Large intestine (tissue), 3 donors: ENCODE results near the gene ARMH3. TPM values are rescaled to one million over a fixed set of nuclear protein-coding genes. Genes with fewer than 3 reads are reported as not detected.
A peak's percentile ranks its signal among the peaks of the same experiment; 100 is the strongest.

Experiments used
- DNase-seq, 2 donors: peaks; one replicate each; pipeline versions ENCODE4 v3.0.0 to v3.0.0-alpha.2; 2013
- H3K27ac ChIP-seq: one replicate; pipeline ENCODE4 v1.5.1; 2013; ENCODE audit warnings: low read length
- H3K27me3 ChIP-seq: 2 replicates; pipeline ENCODE4 v1.6.1; 2013; ENCODE audit warnings: low read length; ENCODE audit not compliant: control insufficient read depth, insufficient read depth
- H3K36me3 ChIP-seq: 2 replicates; pipeline ENCODE4 v1.6.1; 2013; ENCODE audit warnings: low read length; ENCODE audit not compliant: control insufficient read depth, insufficient read depth
- H3K4me1 ChIP-seq: one replicate; pipeline ENCODE4 v1.6.1; 2013; ENCODE audit warnings: low read length; ENCODE audit not compliant: control insufficient read depth, insufficient read depth
- H3K4me3 ChIP-seq: one replicate; pipeline ENCODE4 v1.5.1; 2013; ENCODE audit warnings: low read length
- H3K9me3 ChIP-seq: one replicate; pipeline ENCODE4 v1.6.1; 2013; ENCODE audit warnings: mild to moderate bottlenecking, low read depth, low read length, moderate library complexity; ENCODE audit not compliant: control insufficient read depth
- WGBS: methylation state at CpG from one replicate; pipeline ENCODE4 v1.1.5; 2013; ENCODE audit warnings: low lambda C conversion rate; ENCODE audit not compliant: insufficient coverage; 5-methylcytosine and 5-hydroxymethylcytosine counted together
- polyA plus RNA-seq: library from polyadenylated mRNA; unstranded; fragments of 120-200 nt; gene quantifications from one replicate; pipeline ENCODE4 v1.2.1, GENCODE V29; 2013

The ARMH3 gene
- polyA plus RNA-seq, 1 donor: 19.3 TPM

DNA sequence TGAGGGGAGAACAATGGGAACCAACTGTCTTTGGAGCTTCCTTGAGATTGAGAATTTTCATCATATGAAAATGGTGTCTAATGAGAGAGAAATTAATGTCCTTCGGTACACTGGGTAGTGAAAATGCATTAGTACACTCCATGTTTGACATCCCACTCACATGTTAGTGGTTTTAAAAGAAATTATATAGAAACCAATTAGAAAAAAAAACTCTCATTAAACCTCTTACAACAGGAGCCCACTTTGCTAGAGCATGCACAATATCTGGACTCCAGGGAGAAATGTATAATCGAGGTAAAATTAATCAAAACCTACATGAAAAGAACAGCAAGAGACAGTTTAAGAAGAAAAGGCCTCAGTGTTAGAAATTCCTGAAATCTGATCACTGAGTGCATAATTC lies 133.1 kb downstream of the ARMH3 start:
- Histone ChIP-seq H3K27me3 (no peaks in the 10 kb centered on the region), H3K9me3 (no peaks in the 10 kb centered on the region), H3K36me3 (peaks cover 3% of the 10 kb centered on the region), H3K4me1 (no peaks in the 10 kb centered on the region), H3K4me3 (no peak overlapping the region), H3K27ac (no peak overlapping the region)
- WGBS: 92% methylated on average over 2 of the region's 2 CpGs
- no peak for DNase-seq

DNA sequence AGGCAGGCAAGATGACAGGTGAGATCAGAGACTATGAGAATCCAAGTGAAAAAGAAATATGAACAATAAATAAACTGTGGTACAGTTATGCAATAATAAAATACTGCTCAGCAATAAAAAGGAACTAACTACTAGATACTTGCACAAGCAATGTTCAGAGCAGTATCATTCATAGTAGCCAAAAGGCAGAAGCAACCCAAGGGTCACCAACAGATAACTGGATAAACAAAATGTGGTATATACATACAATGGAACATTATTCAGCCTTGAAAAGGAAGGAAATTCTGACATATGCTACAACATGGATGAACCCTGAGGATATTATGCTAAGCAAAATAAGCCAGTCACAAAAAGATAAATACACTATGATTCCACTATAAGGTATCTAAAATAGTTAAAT lies 135.4 kb downstream of the ARMH3 start:
- Histone ChIP-seq H3K27ac (no peak overlapping the region), H3K4me1 (no peaks in the 10 kb centered on the region), H3K36me3 (peaks cover 3% of the 10 kb centered on the region), H3K27me3 (no peaks in the 10 kb centered on the region), H3K9me3 (no peaks in the 10 kb centered on the region), H3K4me3 (no peak overlapping the region)
- no peak for DNase-seq

DNA sequence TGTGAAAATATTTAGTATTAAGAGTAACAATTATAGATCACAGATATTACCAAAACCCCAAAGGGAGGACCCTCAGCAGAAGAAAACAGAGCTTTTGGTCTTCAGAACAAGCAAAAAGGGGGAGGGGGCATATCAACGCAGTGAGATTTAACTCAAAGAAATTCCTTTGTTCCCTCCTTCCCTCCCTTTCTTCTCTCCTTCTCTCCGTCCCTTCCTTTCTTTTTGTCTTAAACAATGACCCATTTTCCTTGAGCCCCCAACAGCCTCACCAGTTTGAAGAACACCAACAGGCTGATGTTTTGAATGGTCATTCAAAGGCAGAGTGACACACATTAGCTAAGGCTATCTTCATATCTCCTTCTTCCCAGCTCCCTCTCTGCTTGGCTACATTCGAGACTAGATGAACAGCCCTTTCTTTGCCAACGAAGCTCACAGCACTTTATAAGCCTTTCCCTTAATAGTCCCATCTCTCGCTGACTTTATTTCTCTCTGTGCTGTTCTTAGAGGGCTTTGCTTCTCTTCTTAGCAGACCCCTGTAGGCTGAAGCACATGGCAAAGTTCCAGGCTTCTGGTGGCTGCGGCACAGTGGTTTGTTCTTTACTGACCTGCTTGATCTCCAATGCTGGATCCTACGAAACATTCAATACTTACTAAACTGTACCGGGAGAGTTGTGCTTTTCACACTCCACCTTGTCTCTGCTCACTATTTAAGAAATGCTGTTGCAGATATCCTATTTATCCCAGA lies 136.8 kb downstream of the ARMH3 start:
- no peak overlapping the region for H3K27ac ChIP-seq
- peaks cover 3% of the 10 kb centered on the region for H3K36me3 ChIP-seq
- no peaks in the 10 kb centered on the region for H3K4me1 ChIP-seq
- H3K9me3 ChIP-seq: no peaks in the 10 kb centered on the region
- no peaks in the 10 kb centered on the region for H3K27me3 ChIP-seq
- WGBS: 100% methylated on average over 1 of the region's 8 CpGs
- H3K4me3 ChIP-seq: no peak overlapping the region
- no peak for DNase-seq

DNA sequence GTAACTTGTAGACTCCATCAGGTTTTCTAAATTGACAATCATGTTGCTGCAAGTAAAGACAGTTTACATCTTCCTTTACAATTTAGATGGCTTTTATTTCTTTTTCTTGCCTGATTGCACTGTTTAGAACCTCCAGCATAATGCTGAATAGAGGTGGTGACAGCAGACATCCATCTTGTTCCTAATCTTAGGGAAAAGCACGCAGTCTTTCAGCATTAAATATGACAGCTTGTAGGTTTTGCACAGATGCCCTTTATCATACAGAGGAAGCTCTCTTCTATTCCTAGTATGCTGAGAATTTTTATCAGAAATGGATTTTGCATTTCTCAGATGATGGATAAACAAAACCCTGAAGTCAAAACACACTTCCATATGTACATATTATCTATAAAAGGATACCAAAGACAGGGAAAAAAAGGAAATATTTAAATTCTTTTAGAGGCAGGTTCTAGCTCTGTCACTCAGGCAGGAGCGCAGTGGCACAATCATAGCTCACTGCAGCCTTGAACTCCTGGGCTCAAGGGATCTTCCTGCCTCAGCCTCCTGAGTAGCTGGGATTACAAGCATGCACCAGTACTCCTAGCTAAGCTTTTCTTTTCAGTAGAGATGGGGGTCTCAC lies 143.3 kb downstream of the ARMH3 start:
- no peak overlapping the region for H3K4me3 ChIP-seq
- H3K9me3 ChIP-seq: no peaks in the 10 kb centered on the region
- H3K27ac ChIP-seq: no peak overlapping the region
- H3K4me1 ChIP-seq: no peaks in the 10 kb centered on the region
- no peaks in the 10 kb centered on the region for H3K27me3 ChIP-seq
- 80% methylated on average over 1 of the region's 2 CpGs for WGBS
- H3K36me3 ChIP-seq: peaks cover 2% of the 10 kb centered on the region
- DNase-seq: no peak

DNA sequence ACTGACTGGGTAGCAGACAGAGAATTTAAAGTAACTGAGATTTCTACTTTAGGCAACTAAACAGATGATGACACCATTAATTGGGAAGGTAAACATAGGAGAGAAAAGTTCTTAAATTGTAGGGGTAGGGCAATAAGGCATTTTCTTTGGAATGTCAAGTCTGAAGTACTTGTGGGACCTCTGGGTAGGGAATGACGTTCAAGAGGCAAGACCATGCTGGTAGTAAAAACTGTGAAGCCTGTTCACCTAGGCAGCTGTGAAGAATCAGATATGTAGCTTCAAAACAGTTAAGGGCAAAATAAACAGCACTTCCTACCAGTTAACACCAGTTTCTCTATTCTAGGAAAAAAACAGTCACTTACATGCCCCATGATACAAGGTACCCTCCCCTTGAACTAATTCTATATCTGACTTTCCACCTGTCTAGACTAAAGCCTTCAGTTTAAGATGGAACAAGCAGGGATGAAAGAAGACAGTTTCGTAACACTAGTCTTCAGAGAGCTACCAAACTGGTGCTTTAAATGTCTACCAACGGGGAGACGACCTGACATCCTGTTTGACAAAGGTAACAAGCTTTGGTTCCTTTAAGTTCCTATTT lies 149.3 kb downstream of the ARMH3 start:
- Histone ChIP-seq H3K4me3 (no peak overlapping the region), H3K36me3 (peaks cover 5% of the 10 kb centered on the region), H3K4me1 (no peaks in the 10 kb centered on the region), H3K9me3 (no peaks in the 10 kb centered on the region), H3K27me3 (no peaks in the 10 kb centered on the region), H3K27ac (no peak overlapping the region)
- no peak for DNase-seq
- 88% methylated on average over 1 of the region's 4 CpGs for WGBS

DNA sequence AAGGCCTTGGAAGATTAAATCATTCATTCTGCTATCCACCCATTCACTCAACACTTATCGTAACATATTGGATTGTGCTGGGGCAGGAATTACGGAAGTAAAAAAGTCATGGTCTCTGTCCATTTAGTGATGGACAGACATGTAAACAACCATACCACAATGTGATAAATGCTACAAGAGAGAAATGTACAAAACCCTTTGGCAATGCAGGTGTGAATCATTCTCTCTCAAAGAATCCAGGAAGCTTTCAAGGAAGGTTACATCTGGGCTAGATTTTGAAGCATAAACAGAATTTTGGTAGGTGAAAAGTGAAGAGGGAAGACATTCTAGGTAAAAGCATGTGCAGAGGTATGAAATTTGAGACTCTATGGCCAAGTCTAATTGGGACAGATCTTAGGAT lies 150.7 kb downstream of the ARMH3 start:
- H3K27me3 ChIP-seq: no peaks in the 10 kb centered on the region
- H3K4me1 ChIP-seq: no peaks in the 10 kb centered on the region
- 100% methylated on average over 1 of the region's 2 CpGs for WGBS
- H3K36me3 ChIP-seq: peaks cover 6% of the 10 kb centered on the region
- H3K27ac ChIP-seq: no peak overlapping the region
- H3K9me3 ChIP-seq: no peaks in the 10 kb centered on the region
- H3K4me3 ChIP-seq: no peak overlapping the region
- no peak for DNase-seq

DNA sequence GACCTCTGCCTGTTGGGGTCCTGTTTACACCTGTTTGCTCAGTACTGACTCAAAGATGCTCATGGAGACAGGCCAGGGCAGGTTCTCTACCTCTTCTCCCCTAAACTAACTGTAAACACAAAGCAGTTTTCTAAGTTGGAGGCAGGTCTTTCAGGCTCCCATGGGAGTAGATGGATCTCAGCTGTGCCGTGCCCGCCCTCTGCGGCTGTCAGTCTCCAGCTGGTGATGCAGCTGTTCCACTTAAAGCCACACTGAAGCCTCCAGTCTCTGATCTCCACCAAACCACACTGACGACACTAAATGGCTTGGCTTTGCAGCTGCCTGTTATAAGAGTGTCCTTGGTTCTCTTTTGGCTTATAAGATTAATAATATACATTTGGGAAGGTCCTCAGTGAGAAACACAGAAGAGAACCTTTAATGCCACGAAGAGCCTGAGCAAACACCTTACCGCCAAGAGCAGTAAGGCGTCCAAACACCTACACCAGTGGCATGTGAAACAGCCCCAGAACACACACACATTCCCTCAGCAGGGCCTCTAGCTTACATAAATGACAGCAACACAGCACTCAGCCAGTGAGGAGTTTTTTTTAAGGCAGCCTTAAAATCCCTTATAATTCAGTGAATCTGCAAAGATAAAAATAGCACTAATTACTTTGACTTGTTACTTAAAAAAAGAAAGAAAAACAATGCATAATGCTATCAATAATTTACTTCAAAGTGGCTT lies 152.0 kb downstream of the ARMH3 start:
- Histone ChIP-seq H3K9me3 (no peaks in the 10 kb centered on the region), H3K4me1 (no peaks in the 10 kb centered on the region), H3K27ac (no peak overlapping the region), H3K36me3 (peaks cover 6% of the 10 kb centered on the region), H3K27me3 (no peaks in the 10 kb centered on the region), H3K4me3 (no peak overlapping the region)
- peak in 1 of 2 donors; percentile 11 for DNase-seq
- WGBS: no CpG with 5 or more reads among the region's 7 CpGs

DNA sequence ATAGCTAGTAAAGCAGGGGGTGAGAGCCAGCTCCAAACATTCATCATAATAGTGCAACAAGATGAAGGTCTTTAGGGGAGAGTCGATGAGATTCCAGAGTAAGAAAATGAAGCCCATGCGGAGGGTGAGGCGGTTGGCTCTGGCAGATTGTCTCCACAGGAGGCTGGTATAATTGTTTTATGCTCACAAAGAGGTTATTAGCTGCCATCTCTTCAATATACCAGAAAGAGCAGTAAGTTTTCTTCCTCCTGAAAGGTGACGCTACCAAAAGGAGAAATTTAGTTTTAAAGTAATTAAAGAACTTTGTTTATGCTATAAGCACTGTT lies 153.2 kb downstream of the ARMH3 start:
- Histone ChIP-seq H3K27ac (no peak overlapping the region), H3K27me3 (no peaks in the 10 kb centered on the region), H3K36me3 (peaks cover 6% of the 10 kb centered on the region), H3K4me3 (no peak overlapping the region), H3K4me1 (no peaks in the 10 kb centered on the region), H3K9me3 (no peaks in the 10 kb centered on the region)
- DNase-seq: no peak
- WGBS: no CpG with 5 or more reads among the region's 4 CpGs

DNA sequence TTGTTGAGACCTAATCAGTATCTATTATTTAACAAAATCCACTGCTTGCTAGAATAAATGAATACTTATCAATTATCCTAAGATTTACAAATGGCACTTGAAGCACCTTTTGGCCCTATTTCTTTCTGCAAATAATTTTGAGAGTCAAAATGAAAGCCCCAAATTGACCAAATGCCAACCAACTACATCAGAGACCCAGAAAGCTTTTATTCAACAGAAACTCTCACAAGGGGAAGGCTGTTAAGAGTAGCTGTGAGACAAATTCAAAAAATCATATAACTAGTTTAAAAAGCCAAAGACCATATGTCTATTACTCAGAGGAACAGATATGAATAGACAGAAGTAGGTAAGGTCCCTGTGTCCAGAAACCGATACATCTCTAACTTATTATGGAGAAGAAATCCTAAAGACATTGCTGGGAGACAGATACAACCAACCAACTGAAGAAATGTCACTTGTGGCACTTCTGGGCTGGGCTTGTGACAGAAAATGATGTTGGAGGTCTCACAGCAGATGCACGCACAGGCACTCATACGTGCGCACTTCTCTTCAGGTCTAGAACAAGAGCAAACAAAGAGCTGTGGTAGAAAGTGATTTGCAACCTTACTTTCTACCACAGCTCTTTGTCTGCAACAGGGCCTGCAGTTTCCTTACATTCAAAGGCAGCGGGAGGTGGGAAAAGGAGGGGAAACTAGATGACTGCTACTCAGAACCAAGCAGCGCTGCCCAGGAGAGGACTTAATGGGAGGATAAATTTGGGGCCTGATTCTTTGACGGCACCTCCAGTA lies 153.7 kb downstream of the ARMH3 start:
- Histone ChIP-seq H3K4me1 (no peaks in the 10 kb centered on the region), H3K27ac (no peak overlapping the region), H3K4me3 (no peak overlapping the region), H3K27me3 (no peaks in the 10 kb centered on the region), H3K36me3 (peaks cover 6% of the 10 kb centered on the region), H3K9me3 (no peaks in the 10 kb centered on the region)
- no peak for DNase-seq
- no CpG with 5 or more reads among the region's 7 CpGs for WGBS

DNA sequence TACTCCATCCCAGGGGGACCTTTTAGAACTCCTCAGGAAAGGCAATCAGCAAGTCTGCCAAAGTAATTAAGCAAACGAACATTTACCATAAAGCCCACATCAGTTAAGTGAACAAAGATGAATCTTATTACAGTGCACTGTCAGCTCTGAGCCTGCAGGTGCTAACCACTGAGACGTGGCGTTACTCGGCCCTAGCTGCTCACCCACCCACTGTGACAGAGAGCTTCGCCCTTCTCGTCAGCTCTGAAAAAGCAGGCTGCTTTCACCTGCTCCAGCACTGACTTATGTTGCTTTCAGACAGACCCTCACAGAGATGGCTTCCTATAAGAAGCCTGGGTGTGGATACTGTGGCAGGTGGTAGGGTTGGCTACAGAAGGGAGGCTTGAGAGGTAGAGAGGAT lies 154.6 kb downstream of the ARMH3 start:
- H3K36me3 ChIP-seq: peaks cover 6% of the 10 kb centered on the region
- no CpG with 5 or more reads among the region's 6 CpGs for WGBS
- DNase-seq: no peak
- H3K27me3 ChIP-seq: no peaks in the 10 kb centered on the region
- no peaks in the 10 kb centered on the region for H3K9me3 ChIP-seq
- no peaks in the 10 kb centered on the region for H3K4me1 ChIP-seq
- H3K27ac ChIP-seq: no peak overlapping the region
- no peak overlapping the region for H3K4me3 ChIP-seq
